Ishikawa (cell line): ENCODE results near the gene TMEM108.

Experiments
- EGR1 ChIP-seq: IDR thresholded peaks from 2 replicates; pipeline ENCODE4 v1.6.1; 2012
- EP300 ChIP-seq: IDR thresholded peaks from 2 replicates; pipeline ENCODE4 v1.6.1; 2012; ENCODE audit warnings: borderline replicate concordance
- FOXM1 ChIP-seq: IDR thresholded peaks from 2 replicates; pipeline ENCODE4 v1.6.1; 2012; ENCODE audit warnings: low read depth, borderline replicate concordance
- MAX ChIP-seq: IDR thresholded peaks from 2 replicates; pipeline ENCODE4 v1.6.1; 2012
- RAD21 ChIP-seq: IDR thresholded peaks from 2 replicates; pipeline ENCODE4 v1.6.1; 2012; ENCODE audit warnings: low read depth
- REST ChIP-seq: IDR thresholded peaks from 2 replicates; pipeline ENCODE4 v1.6.1; 2012; ENCODE audit warnings: low read depth, mild to moderate bottlenecking
- TAF1 ChIP-seq: IDR thresholded peaks from 2 replicates; pipeline ENCODE4 v1.6.1; 2012; ENCODE audit warnings: low read depth, mild to moderate bottlenecking
- TEAD4 ChIP-seq: IDR thresholded peaks from 2 replicates; pipeline ENCODE4 v1.6.1; 2012
- USF1 ChIP-seq: IDR thresholded peaks from 2 replicates; pipeline ENCODE4 v1.6.1; 2012

GRCh38 chr3:133037436-133037835 lies 755 bp upstream of the TMEM108 start:
- TF ChIP-seq MAX (no peak), EP300 (no peak), TAF1 (no peak), USF1 (no peak), REST (no peak), RAD21 (no peak), EGR1 (no peak), FOXM1 (no peak), TEAD4 (no peak)
